SH-SY5Y (cell line): Measurements from ENCODE around the gene SRP19.

Source experiments
- GATA2 ChIP-seq: IDR thresholded peaks from 2 replicates; pipeline ENCODE4 v1.6.1; 2011; ENCODE audit warnings: mild to moderate bottlenecking, low read depth, low read length
- GATA3 ChIP-seq: IDR thresholded peaks from 2 replicates; pipeline ENCODE4 v1.6.1; 2011; ENCODE audit warnings: low read depth, mild to moderate bottlenecking, low read length, moderate library complexity

GRCh38 chr5:112857866-112858265, 3.2 kb upstream of the SRP19 start:
- TF ChIP-seq GATA2 (no peak), GATA3 (no peak)
